Neuronal stem cell (in vitro differentiated cells): ENCODE measurements around the gene SHH.

Experiments used
- DNase-seq: peaks from one replicate; pipeline ENCODE4 v3.0.0-alpha.2; 2013; ENCODE audit warnings: low spot score
- H2AFZ ChIP-seq: one replicate; pipeline ENCODE4 v1.6.1; 2013; ENCODE audit warnings: mild to moderate bottlenecking, low read length, inconsistent platforms
- H2AK5ac ChIP-seq: 2 replicates; pipeline ENCODE4 v1.6.1; 2013; ENCODE audit warnings: low read depth, mild to moderate bottlenecking, inconsistent platforms, low read length, moderate library complexity, mixed read lengths
- H2BK120ac ChIP-seq: 2 replicates; pipeline ENCODE4 v1.6.1; 2013; ENCODE audit warnings: low read depth, mild to moderate bottlenecking, inconsistent platforms, low read length, moderate library complexity, mixed read lengths
- H2BK12ac ChIP-seq: one replicate; pipeline ENCODE4 v1.6.1; 2013; ENCODE audit warnings: low read length, inconsistent platforms
- H2BK15ac ChIP-seq: 2 replicates; pipeline ENCODE4 v1.6.1; 2013; ENCODE audit warnings: mild to moderate bottlenecking, low read length, inconsistent platforms, mixed read lengths
- H2BK5ac ChIP-seq: one replicate; pipeline ENCODE4 v1.6.1; 2013; ENCODE audit warnings: inconsistent platforms, mild to moderate bottlenecking, low read length, moderate library complexity
- H3K14ac ChIP-seq: one replicate; pipeline ENCODE4 v1.6.1; 2013; ENCODE audit warnings: low read length, inconsistent platforms
- H3K18ac ChIP-seq: 2 replicates; pipeline ENCODE4 v1.6.1; 2013; ENCODE audit warnings: low read length, inconsistent platforms
- H3K23ac ChIP-seq: 2 replicates; pipeline ENCODE4 v1.6.1; 2013; ENCODE audit warnings: low read depth, mild to moderate bottlenecking, mixed read lengths, low read length, inconsistent platforms; ENCODE audit not compliant: poor library complexity
- H3K27ac ChIP-seq: replicated peaks from 3 replicates; pipeline ENCODE4 v1.5.1; 2013; ENCODE audit warnings: low read length, inconsistent platforms
- H3K27me3 ChIP-seq, 3 experiments: 2 replicates each; pipeline ENCODE4 v1.6.1; 2013; ENCODE audit warnings: low read length in 3 of 3, mild to moderate bottlenecking in 2 of 3, inconsistent platforms in 1 of 3, low read depth in 1 of 3, mixed read lengths in 1 of 3, moderate library complexity in 1 of 3; ENCODE audit not compliant: control insufficient read depth in 3 of 3, insufficient read depth in 3 of 3
- H3K36me3 ChIP-seq, 2 donors: replicated peaks in 1 of 2; 2 replicates each; pipeline ENCODE4 v1.6.1; 2013; ENCODE audit warnings: low read length in 2 of 2; ENCODE audit not compliant: control insufficient read depth in 2 of 2, insufficient read depth in 2 of 2
- H3K4ac ChIP-seq: 2 replicates; pipeline ENCODE4 v1.6.1; 2013; ENCODE audit warnings: inconsistent platforms, mild to moderate bottlenecking, low read length, moderate library complexity
- H3K4me1 ChIP-seq, 2 donors: 1 replicate in 1 of 2; 2 replicates in 1 of 2; pipeline ENCODE4 v1.6.1; 2013; ENCODE audit warnings: low read length in 2 of 2, low read depth in 1 of 2; ENCODE audit not compliant: control insufficient read depth in 2 of 2, insufficient read depth in 1 of 2
- H3K4me2 ChIP-seq: one replicate; pipeline ENCODE4 v1.6.1; 2013; ENCODE audit warnings: mild to moderate bottlenecking, low read length, inconsistent platforms; ENCODE audit not compliant: insufficient read depth, poor library complexity, severe bottlenecking
- H3K4me3 ChIP-seq, 2 donors: 2 replicates each; pipeline ENCODE4 v1.5.1; 2013; ENCODE audit warnings: low read length in 2 of 2, mild to moderate bottlenecking in 2 of 2, inconsistent platforms in 1 of 2, moderate library complexity in 1 of 2
- H3K79me1 ChIP-seq: one replicate; pipeline ENCODE4 v1.6.1; 2013; ENCODE audit warnings: low read depth, mild to moderate bottlenecking, inconsistent platforms, low read length, moderate library complexity
- H3K9ac ChIP-seq: one replicate; pipeline ENCODE4 v1.6.1; 2013; ENCODE audit warnings: mild to moderate bottlenecking, low read depth, low read length, inconsistent platforms; ENCODE audit not compliant: poor library complexity
- H3K9me3 ChIP-seq, 2 donors: replicated peaks in 1 of 2; 2 replicates each; pipeline versions ENCODE3 to v1.6.1; 2013; ENCODE audit warnings: low read length in 2 of 2, mild to moderate bottlenecking in 2 of 2, inconsistent platforms in 1 of 2, low read depth in 1 of 2, mixed read lengths in 1 of 2, moderate library complexity in 1 of 2; ENCODE audit not compliant: control insufficient read depth in 2 of 2, insufficient read depth in 1 of 2
- H4K8ac ChIP-seq: one replicate; pipeline ENCODE4 v1.6.1; 2013; ENCODE audit warnings: low read depth, mild to moderate bottlenecking, inconsistent platforms, low read length, moderate library complexity
- H4K91ac ChIP-seq: one replicate; pipeline ENCODE4 v1.6.1; 2013; ENCODE audit warnings: low read length, low read depth, mild to moderate bottlenecking, inconsistent platforms; ENCODE audit not compliant: poor library complexity
- WGBS, 2 donors: extraction: QIAGEN DNeasy Blood & Tissue Kit; methylation state at CpG; one replicate each; pipeline ENCODE4 v1.1.7; 2013; ENCODE audit warnings: missing lambda C conversion rate in 2 of 2, mixed read lengths in 1 of 2; ENCODE audit not compliant: insufficient read length in 2 of 2, insufficient replicate concordance in 1 of 2; ENCODE audit errors: extremely low coverage in 2 of 2; 5-methylcytosine and 5-hydroxymethylcytosine counted together

The SHH gene

GRCh38 chr7:155750255-155751125 is 61.8 kb downstream of the SHH start:
- H3K27me3 ChIP-seq, result no peaks in the 10 kb centered on the region
- no peak overlapping the region for H2BK120ac ChIP-seq
- H3K18ac ChIP-seq, result no peak overlapping the region
- no peak overlapping the region for H3K27ac ChIP-seq
- peaks cover 2% of the 10 kb centered on the region for H3K79me1 ChIP-seq
- no peak overlapping the region for H4K91ac ChIP-seq
- peaks cover 2 to 4% of the 10 kb centered on the region in 2 donors for H3K4me1 ChIP-seq
- no peak overlapping the region for H3K4me3 ChIP-seq
- no peak overlapping the region for H2BK5ac ChIP-seq
- H3K4ac ChIP-seq, result no peak overlapping the region
- H2AK5ac ChIP-seq, result no peak overlapping the region
- no peak overlapping the region for H2BK12ac ChIP-seq
- no peaks in the 10 kb centered on the region for H3K9me3 ChIP-seq
- H3K36me3 ChIP-seq, result peaks cover 6 to 72% of the 10 kb centered on the region in 2 donors
- H3K4me2 ChIP-seq, result no peak overlapping the region
- no peak overlapping the region for H3K23ac ChIP-seq
- no peak overlapping the region for H3K9ac ChIP-seq
- H3K14ac ChIP-seq, result no peak overlapping the region
- H2BK15ac ChIP-seq, result no peak overlapping the region
- no peak for DNase-seq
- WGBS, 2 donors, result 100% methylated on average over 1 of the region's 5 CpGs; no CpG with 5 or more reads in 1 of the 2 donors
- no peak overlapping the region for H2AFZ ChIP-seq
- no peak overlapping the region for H4K8ac ChIP-seq
